Measurements from ENCODE around the gene SLC44A1. TPM values are rescaled to one million over a fixed set of nuclear protein-coding genes. Genes with fewer than 3 reads are reported as not detected.

The SLC44A1 gene
- total and polyA plus RNA-seq, 2 of the 13 experiments (the other 11 are each of a cell fraction or from before 2014, with no cell fraction given) = 21.4 to 40.8 TPM

- TF ChIP-seq ZNF83 (CRISPR knock-in tag; IDR thresholded peaks at IDR 0.05; ENCODE audit: borderline replicate concordance) (no peak), MED1 (CRISPR knock-in tag; IDR thresholded peaks at IDR 0.05) (peak; percentile 89), E2F1 (CRISPR knock-in tag; IDR thresholded peaks at IDR 0.05) (no peak), NCOA1 (CRISPR knock-in tag; IDR thresholded peaks at IDR 0.05) (peak; percentile 83; the same call in 1 of the 2 replicates), ATAD3A (CRISPR knock-in tag; IDR thresholded peaks at IDR 0.05) (no peak), SIX1 (CRISPR knock-in tag; IDR thresholded peaks at IDR 0.05; ENCODE audit: borderline replicate concordance) (peak; percentile 33; the same call in 1 of the 2 replicates), ZNF234 (CRISPR knock-in tag; conservative IDR thresholded peaks at IDR 0.05) (no peak), ZNF616 (CRISPR knock-in tag; IDR thresholded peaks at IDR 0.05; ENCODE audit: low read depth) (no peak), BRCA1 (CRISPR knock-in tag; IDR thresholded peaks at IDR 0.05) (no peak), MXD3 (CRISPR knock-in tag; IDR thresholded peaks at IDR 0.05) (no peak), ETS1 (CRISPR knock-in tag; IDR thresholded peaks at IDR 0.05) (no peak), THAP7 (CRISPR knock-in tag; IDR thresholded peaks at IDR 0.05) (no peak), GABPB1 (CRISPR knock-in tag; IDR thresholded peaks at IDR 0.05) (no peak; the same call in 1 of the 2 replicates), RFX1 (IDR thresholded peaks at IDR 0.05) (no peak), ZNF10 (CRISPR knock-in tag; IDR thresholded peaks at IDR 0.05; ENCODE audit: borderline replicate concordance, low read depth) (no peak), NPAS2 (CRISPR knock-in tag; IDR thresholded peaks at IDR 0.05; ENCODE audit: borderline replicate concordance) (no peak), TBP (CRISPR knock-in tag; IDR thresholded peaks at IDR 0.05) (no peak), SSRP1 (CRISPR knock-in tag; IDR thresholded peaks at IDR 0.05) (no peak), POGK (CRISPR knock-in tag; conservative IDR thresholded peaks at IDR 0.05) (peak; percentile 54; the same call in 1 of the 2 replicates), ZNF451 (CRISPR knock-in tag; IDR thresholded peaks at IDR 0.05) (no peak), ZSCAN30 (CRISPR knock-in tag; IDR thresholded peaks at IDR 0.05) (no peak), ZNF512B (CRISPR knock-in tag; IDR thresholded peaks at IDR 0.05; ENCODE audit: borderline replicate concordance) (peak; percentile 83; the same call in 1 of the 2 replicates)
These were observed 174.4 kb downstream of the SLC44A1 start (continued) for GRCh38 chr9:105418588-105419500.
